GM20000 (cell line): ENCODE data around the gene ADGRD2.
A peak's percentile ranks its signal among the peaks of the same experiment; 100 is the strongest.

Source experiments
- DNase-seq: peaks from one replicate; pipeline ENCODE4 v3.0.0; 2012; ENCODE audit warnings: low spot score
- TF ChIP-seq, protein P1 (sequence below): IDR thresholded peaks from 2 replicates; pipeline ENCODE4 v1.5.1; 2012; ENCODE audit warnings: mild to moderate bottlenecking, control low read depth; ENCODE audit errors: extremely low read depth, missing control alignments

ADGRD2 gene

DNA sequence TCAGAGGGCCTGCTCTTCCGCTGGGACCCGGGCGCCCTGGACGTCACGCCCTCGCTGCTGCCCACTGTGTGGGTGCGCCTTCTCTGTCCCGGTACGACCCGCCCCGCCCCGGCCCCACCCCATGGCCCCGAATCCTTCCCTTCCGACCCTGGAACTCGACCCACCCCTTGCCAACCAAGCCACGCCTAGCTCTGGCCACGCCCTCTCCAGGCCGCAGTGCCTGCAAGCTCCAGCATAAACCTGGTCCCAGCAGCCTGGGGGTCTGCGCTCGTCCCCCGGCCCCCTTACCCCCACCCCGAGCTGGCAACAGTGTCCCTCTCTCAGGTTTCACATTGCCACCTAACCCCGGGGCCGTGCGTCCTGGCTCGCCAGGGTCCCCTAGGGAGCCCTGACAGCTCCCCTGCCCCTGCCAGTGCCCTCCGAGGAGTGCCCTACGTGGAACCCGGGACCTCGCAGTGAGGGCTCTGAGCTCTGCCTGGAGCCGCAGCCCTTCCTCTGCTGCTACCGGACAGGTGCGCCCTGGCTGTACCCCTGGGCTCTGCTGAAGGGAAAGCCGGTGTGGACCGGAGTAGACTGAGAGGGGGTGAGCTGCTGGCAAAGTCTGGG lies 3.4 kb downstream of the ADGRD2 start:
- peak; percentile 31 for DNase-seq
- TF ChIP-seq, protein P1, sequence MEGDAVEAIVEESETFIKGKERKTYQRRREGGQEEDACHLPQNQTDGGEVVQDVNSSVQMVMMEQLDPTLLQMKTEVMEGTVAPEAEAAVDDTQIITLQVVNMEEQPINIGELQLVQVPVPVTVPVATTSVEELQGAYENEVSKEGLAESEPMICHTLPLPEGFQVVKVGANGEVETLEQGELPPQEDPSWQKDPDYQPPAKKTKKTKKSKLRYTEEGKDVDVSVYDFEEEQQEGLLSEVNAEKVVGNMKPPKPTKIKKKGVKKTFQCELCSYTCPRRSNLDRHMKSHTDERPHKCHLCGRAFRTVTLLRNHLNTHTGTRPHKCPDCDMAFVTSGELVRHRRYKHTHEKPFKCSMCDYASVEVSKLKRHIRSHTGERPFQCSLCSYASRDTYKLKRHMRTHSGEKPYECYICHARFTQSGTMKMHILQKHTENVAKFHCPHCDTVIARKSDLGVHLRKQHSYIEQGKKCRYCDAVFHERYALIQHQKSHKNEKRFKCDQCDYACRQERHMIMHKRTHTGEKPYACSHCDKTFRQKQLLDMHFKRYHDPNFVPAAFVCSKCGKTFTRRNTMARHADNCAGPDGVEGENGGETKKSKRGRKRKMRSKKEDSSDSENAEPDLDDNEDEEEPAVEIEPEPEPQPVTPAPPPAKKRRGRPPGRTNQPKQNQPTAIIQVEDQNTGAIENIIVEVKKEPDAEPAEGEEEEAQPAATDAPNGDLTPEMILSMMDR, result no peak

DNA sequence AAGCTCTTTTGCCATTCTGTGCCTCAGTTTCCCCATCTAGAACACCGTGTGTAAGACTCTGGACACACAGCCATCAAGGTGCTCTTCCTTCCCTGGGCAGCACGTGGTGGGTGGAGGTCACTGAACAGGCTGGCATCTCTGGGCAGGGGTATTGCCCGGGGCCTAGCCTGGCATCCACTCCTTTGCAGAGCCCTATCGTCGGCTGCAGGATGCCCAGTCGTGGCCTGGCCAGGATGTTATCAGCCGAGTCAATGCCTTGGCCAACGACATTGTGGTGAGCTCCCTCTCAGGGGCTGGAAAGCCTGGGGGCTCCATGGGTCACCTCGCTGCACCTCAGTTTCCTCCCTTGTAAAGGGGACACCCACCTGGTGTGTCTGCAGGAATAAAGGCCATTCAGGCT lies 4.0 kb downstream of the ADGRD2 start:
- DNase-seq, result no peak
- TF ChIP-seq, protein P1, result no peak

DNA sequence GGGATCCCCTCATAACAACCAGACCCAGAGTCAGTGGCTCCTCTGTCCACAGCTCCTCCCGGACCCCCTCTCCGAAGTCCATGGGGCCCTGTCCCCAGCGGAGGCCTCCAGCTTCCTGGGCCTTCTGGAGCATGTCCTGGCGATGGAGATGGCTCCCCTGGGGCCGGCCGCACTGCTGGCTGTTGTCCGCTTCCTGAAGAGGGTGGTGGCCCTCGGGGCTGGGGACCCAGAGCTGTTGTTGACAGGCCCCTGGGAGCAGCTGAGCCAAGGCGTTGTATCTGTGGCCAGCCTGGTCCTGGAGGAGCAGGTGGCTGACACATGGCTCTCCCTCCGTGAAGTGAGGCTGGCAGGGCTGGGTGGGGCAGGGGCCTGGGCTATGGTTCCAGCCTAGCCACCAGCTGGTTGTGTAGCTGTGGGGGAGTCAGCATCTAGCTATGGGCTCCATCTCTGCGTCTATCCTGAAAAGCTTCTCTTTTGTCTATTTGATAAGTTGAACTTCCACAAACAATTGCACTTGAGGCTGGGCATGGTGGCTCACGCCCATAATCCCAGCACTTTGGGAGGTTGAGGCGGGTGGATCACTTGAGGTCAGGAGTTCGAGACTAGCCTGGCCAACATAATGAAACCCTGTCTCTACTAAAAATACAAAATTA lies 4.7 kb downstream of the ADGRD2 start:
- no peak for DNase-seq
- TF ChIP-seq, protein P1, result no peak

DNA sequence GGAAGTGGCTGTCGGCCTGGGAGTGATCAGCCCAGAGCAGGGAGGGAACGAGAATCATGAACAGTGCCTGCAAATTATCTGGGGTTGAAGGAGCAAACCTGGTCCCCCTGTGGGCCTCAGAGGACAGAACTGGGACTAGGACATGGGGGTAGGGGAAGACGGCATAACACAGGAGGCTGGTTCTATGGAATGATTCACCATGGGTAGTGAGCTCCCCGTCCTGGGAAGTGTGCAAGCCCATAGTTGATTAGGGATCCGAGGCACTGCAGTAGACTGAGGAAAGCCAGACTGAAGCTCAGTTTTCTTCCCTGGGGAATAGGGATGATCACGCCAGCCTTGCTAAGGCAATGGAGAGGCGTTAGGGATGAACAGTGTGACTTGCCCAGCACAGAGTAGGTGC lies 5.6 kb downstream of the ADGRD2 start:
- no peak for DNase-seq
- TF ChIP-seq, protein P1, result no peak

DNA sequence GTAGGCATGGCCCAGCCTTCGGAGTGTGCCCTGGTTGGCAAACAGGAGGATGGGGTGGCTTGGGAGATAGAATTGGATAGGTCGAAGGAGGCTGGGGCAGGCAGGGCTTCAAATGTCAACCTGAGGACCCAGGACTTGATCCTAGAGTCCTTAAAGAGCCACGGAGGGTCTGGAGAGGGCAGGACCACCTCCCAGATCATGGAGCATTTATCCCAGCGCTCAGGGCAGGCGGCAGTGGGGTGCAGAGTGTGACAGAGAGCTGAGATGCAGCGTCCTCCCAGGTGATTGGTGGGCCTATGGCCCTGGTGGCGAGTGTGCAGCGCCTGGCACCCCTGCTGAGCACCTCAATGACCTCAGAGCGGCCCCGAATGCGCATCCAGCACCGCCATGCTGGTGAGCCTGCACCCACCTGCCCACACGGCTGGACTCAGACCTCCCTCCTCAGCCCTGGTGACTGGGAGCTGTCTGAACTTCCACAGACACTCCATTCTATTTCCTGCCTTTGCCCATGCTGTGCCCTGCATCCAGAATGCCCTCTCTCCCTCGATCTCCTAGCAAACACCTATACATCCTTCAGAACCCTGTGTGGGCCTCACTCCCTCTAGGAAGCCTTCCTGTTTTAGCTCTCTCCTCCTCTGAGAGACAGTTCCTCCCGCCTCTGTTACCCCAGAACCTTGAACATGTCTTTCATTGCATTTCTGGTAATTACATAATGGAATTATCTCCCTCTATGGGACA lies 6.3 kb downstream of the ADGRD2 start:
- no peak for DNase-seq
- TF ChIP-seq, protein P1, result no peak

DNA sequence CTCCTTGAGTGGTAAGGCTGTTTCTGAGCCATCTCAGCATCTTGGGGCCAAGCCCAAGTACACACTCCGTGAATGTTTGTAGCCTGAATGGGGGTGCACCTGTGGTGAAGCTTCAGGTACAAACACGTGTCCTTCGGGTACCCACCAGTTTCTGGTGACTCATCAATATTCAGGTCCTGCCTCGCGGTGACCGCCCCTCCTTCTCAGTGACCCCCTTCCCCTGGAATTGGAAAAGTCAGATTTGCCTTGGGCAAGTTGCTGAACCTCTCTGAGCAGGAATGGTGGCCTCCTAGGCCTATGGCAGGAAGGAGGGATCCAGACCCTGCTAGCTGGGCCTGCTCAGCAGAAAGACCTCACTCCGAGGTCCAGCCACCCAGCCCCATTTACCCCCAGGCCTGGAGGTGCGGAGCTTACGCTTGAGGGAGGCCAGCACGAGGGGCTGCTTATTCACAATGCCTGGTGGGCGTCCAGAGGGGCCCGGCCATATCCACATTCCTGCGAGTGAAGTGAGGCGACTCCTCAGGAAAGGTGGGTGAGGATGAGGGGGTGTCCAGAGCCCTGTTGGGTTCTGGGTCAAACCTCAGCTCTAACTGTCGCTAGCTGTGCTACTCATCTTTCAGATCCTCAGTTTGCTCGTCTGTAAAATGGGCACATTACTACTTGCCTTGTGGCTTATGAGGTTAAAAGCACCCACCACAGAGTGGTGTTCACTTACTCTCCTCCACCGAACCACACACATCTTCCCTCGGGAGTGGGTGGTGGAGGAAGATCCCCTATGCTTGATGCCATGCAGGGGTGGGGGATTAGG lies 7.0 kb downstream of the ADGRD2 start:
- DNase-seq, result no peak
- TF ChIP-seq, protein P1, result no peak

DNA sequence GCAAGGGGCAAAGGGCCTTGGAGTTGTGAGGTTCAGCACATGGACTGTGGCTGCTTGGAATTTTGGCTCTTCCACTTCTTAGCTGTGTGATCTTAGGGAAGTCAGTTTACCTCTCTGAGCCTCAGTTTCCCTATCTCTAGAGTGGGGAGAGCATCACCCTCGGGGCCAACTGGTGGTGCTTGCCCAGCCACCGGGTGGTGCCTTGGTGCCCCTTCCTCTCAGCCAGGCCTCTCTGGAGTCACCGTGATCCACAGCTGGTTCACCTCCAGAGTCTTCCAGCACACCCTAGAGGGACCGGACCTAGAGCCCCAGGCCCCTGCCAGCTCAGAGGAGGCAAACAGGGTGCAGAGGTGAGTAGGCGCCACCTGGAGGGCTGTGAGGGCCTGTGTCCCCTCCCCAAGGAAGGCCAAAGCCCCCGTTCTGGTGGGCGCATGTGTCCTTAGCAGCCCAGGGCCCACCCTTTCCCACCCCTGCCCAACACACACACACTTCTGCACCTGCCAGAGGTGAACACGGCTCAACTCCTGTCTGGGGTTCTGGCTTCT lies 7.7 kb downstream of the ADGRD2 start:
- TF ChIP-seq, protein P1, result no peak
- DNase-seq, result no peak
